GM18873 (cell line): ENCODE data around the gene KCNIP3.
"Not testable (repeated sequence)": the region's sequence is repeated elsewhere in the genome, so short reads cannot be mapped to it uniquely, and the experiment has no call there.

ENCODE experiments used
- ATAC-seq: cut with Tn5 transposase; IDR thresholded peaks from one replicate; pipeline ENCODE4 v1.9.1; 2021; ENCODE audit warnings: mild to moderate bottlenecking, moderate library complexity, moderate number of reproducible peaks; ENCODE audit not compliant: unreplicated experiment, low FRiP score

KCNIP3 gene

GRCh38 chr2:95345081-95345562, 48.0 kb downstream of the KCNIP3 start:
- ATAC-seq, result no peak

DNA sequence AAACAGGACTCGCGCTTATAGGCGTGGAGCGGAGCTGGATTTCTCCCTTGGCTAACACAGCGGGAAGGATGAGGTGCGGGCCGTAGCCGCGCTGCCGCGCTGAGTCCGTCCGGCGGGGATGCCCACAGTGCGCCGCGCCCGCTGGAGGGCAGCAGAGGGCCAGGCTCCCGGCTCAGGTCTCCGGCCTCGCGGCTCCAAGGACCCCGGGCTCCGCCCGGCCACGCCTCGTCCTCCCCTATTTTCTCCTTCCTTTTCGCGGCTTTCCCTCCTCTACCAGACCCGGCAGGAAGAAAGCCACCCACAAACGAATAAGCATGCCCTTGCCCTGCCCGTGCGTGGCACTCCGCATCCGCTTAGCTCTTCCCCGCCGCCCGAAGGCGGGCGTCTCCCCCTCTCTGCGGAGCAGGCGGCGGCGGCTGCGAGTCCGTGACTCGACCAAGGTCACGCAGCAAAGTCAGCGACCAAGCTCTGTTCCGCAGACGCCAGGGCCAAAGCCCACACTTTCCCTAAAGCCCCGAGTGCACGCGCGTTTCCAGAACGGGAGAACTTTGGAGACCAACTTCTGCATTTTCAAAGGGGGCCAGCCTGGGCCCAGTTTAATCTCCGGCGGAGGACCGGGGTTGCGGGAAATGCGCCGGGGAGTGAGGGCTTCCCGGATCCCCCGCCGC, 48.5 kb downstream of the KCNIP3 start:
- no peak for ATAC-seq

DNA sequence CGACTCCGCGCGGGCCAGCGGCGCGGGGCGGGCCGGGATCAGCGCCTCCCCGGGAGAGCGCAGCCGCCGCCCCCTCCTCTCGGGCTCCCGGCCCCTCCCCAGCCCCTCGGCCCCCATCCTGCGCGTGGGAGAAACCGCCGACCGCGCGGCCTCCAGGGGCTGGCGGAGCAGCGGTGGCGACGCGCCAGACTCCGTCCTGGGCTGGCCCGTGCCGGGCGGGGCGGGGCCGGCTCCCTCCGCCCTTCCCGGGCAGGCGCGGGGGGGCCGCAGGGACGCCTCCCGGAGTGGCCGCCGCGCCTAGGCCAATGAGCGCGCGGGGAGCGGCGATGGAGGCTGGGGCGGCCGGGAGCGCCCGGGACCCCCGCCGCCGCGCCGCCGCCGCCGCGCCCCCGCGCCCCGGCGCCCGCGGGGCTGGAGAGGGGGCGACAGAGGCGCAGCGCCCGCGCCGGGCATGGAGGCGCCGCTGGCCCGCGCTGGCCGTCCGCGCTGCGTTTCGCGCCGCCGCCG, 49.1 kb downstream of the KCNIP3 start:
- ATAC-seq, result no peak

DNA sequence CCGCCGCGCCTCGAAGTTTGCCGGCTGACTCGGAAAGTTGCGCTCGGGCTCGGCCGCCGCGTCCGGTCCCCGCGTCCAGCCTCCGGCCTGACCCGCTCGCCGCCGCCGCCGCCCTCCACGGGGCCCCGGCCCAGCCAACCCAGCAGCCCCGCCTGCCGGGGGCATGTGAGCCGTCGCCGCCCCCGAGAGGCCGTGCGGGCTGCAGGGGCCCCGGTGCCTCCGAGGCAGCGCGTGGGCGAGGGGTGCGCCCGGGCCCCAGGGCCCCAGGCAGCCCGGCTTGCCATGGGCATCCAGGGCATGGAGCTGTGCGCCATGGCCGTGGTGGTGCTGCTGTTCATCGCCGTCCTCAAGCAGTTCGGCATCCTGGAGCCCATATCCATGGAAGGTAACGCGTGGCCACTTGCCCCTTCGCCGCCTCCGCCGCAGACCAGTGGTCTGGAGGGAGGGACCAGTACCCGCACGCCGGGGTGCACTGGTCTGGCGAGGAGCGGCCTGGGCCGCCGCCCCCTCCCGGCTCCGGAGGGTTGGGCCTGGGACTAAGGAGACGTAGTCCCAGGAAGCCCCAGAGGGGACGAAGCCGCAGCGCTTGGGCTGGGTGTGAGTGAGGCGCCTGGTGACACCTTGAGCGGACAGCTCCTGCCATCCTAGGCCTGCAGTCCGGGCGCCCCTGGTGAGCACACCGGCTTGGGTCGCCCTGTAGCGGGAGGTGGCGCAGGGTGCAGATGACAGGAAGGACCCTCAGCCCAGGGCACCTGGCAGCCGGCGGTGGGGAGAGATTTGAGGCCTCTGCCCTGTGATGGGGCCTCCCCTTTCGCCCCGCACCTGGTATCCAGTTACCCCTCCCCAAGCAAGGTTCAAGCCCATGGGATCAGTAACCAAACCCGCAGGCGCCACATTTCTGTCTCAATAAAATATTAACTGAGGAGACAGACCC, 49.9 kb downstream of the KCNIP3 start:
- no peak for ATAC-seq

GRCh38 chr2:95347681-95348608, 50.8 kb downstream of the KCNIP3 start:
- ATAC-seq, result no peak

DNA sequence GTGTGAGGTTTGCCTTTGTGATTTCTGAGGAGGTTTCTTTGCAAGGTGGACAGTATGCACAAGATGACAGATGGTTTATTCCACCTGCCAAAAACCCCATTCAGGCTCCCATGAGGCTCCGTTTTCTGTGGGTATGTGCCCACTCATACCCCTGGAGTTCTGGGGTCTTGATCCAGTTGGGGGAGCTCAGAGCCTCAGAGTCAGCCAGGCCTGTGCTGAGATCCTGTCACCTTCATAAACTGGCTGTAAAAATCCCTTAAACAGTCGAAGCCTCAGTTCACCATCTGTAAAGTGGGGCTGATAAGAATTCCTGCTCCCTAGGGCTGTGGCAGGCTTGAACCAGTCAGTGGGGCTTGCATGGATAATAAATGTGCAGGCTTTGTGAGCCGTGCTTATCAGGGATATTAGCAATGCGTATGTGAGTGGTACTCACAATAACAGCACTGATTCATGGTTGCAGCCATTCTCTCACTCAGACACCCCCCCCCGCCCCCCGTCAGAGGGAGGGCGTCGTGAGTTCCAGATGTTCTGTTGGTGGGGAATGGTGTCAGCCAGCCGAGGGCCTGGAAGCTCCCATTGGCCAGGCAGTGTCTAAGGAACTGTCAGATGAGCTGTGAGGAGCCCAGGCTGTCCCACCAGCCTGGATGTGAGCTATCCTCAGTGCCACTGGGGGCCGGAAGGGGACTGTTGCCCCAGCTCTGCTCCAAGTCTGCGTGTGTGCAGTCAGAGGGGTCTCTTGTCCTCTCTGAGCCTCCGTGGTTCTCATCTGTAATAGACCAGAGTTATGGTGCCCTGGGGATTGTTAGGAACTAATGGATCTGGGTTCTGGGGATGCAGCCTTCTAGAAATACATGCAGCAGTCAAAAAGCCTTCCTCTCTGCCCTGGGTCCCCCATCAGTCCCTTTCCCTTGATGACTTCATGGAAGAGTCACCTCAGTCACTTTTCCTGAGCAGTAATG, 51.7 kb downstream of the KCNIP3 start:
- ATAC-seq, result no peak

GRCh38 chr2:95349568-95350322, 52.6 kb downstream of the KCNIP3 start:
- ATAC-seq, result no peak

GRCh38 chr2:95350368-95350767, 53.2 kb downstream of the KCNIP3 start:
- ATAC-seq, result no peak

- ATAC-seq, result no peak
These were observed 53.8 kb downstream of the KCNIP3 start for GRCh38 chr2:95350774-95351597.

GRCh38 chr2:95351598-95351915, 54.4 kb downstream of the KCNIP3 start:
- no peak for ATAC-seq

GRCh38 chr2:95352310-95353054, 55.3 kb downstream of the KCNIP3 start:
- no peak for ATAC-seq

DNA sequence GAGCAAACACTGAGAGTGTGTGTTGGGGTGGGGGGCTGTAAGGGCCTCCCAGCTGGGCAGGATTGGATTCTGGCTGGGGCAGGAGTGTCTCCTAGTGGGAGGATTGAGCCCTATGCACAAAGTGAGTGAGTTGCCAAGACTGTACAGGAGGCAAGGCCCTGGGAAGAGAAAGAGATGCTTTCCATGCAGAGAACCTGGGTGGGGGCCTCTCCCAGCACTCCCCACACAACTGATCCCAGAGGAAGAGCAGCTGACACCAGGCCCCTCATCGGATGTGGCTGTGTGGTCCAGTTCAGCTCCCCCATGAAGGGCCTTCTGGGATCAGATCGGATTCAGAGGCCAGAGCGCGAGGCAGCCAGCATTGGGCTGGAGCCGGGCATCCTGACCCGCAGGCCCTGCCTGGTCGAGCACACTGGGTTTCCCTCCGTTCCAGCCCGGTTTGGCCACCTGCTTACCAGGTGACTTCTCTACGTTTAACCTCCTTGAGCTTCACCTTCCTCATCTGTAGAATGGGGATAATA, 56.0 kb downstream of the KCNIP3 start:
- ATAC-seq, result no peak

- ATAC-seq, result no peak
These were observed 56.7 kb downstream of the KCNIP3 start for GRCh38 chr2:95353613-95354468.

DNA sequence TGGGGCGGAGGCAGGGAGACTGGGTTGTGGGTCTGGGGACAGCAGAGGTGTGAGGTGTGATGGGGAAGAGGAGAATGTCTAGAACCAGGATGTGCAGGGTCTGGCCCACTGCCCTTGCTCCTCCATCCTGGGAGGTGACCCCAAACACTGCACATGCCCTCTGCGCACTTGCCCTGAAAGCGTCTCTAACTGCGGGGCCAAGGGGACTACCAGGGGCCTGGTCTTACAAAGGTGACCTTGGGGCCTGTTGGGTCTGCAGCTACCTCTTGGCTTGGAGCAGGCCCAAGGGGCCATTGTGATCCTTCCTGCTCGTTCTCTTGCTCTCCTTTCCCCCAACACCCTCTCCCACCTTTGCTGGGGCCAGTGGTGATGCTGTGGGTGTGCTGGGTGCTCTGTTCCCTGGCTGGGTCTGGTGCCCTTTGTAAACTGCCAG, 57.3 kb downstream of the KCNIP3 start:
- no peak for ATAC-seq

- no peak for ATAC-seq
These were observed 57.8 kb downstream of the KCNIP3 start for GRCh38 chr2:95354925-95355324.

DNA sequence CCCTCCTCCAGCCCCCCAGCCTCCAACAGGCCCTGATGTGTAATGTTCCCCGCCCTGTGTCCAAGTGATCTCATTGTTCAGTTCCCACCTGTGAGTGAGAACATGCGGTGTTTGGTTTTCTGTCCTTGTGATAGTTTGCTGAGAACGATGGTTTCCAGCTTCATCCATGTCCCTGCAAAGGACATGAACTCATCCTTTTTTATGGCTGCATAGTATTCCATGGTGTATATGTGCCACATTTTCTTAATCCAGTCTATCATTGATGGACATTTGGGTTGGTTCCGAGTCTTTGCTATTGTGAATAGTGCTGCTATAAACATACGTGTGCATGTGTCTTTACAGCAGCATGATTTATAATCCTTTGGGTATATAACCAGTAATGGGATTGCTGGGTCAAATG, 58.3 kb downstream of the KCNIP3 start:
- ATAC-seq, result not testable (repeated sequence)
